ENCODE measurements around the gene PLCD1.

DNA sequence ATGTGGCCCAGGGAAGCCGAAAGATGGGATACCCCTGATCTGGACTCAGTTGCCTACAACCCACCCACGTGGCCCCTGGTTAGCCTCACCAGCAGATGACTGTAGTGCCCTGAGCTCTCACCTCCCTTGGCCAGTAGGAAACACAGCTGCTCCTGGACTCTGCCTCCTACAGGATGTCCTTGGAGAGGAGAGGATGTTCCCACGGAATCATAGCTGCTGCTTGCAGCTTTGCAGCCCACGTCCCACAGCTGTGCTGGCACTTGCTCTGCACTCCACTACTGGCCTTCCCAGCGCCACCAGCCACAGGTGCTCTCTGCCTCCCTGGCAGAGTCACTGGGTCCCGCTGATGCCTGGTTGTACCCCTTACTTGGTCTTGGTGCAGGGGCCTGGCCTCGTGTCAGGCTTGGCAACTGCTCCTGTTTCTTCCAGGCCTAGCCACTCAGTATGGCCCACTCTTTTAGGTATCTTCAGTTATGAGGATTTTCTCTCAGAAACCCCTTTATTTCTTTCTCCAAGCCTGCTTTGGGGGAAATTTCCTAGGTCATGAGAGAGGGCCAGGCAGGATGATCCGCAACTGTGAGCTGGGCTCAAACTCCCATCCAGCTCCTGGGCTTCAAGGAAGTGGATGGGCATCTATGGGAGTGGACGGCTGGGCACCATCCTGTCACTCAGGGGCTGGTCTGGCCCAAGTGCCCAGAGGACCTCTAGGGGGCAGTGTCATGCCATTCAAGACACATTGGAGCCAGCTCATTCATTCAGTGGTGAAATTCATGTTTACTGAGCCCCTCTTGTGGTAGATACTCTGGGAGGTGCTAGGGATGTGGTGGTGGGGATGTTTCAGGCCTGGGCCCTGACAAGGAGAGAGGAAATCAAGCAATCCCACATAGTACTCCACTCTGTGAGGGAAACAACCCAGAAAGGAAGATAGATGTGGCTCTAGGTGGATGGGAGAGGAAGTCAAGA lies 55.0 kb downstream of the PLCD1 start:
- TF ChIP-seq, protein P1, sequence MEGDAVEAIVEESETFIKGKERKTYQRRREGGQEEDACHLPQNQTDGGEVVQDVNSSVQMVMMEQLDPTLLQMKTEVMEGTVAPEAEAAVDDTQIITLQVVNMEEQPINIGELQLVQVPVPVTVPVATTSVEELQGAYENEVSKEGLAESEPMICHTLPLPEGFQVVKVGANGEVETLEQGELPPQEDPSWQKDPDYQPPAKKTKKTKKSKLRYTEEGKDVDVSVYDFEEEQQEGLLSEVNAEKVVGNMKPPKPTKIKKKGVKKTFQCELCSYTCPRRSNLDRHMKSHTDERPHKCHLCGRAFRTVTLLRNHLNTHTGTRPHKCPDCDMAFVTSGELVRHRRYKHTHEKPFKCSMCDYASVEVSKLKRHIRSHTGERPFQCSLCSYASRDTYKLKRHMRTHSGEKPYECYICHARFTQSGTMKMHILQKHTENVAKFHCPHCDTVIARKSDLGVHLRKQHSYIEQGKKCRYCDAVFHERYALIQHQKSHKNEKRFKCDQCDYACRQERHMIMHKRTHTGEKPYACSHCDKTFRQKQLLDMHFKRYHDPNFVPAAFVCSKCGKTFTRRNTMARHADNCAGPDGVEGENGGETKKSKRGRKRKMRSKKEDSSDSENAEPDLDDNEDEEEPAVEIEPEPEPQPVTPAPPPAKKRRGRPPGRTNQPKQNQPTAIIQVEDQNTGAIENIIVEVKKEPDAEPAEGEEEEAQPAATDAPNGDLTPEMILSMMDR (IDR thresholded peaks at IDR 0.05; ENCODE audit: insufficient read depth, low read depth, low read length) = peak; percentile 62
- TF ChIP-seq EZH2 (IDR thresholded peaks at IDR 0.05; ENCODE audit: insufficient read depth, low read length) = no peak
